ENCODE results near the gene FGR. TPM values are rescaled to one million over a fixed set of nuclear protein-coding genes. Genes with fewer than 3 reads are reported as not detected.

Gene FGR
- total RNA-seq, 4 donors from 2014 or later: 18.8 to 131 (median 77.6) TPM

DNA sequence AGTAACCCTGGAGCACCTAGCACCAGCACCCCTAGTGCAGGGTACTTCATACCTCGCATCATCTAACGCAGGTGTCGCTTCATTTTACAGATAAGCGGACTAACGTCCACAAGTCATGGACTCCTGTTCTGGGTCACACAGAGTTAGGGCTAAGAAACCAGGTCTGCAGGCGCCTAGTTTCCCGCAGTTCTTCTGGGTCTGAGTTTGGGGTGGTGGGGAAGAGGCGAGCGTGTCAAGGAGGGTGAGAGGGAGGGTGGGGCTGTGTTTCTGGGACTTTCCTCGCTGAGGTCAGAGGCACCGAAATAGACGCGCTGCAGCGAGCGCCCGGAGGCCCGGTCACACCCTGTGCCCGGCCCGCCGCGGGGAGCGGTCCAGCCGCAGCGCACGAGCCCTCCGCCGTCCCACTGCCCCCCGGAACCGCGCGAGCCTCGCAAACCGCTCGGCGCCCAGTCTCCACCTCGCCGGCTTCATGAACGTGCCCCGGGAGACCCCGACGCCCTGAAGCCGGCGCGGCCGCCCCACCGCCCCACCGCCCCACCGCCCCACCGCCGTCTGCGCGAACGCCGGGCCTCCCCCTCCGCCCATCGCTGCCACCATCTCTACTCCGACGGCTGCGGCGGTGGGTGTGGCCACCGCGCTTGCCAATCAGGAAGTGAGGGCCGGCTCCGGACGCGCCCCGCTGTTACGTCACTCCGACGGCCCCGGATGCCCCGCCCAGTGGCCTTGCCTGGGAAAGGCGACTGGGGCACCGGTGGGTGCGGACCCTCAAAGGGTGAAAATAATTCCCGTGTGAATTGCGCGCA is 24.7 kb upstream of the FGR start:
- ATAC-seq (ENCODE audit: low FRiP score) (peak; percentile 85), DNase-seq (ENCODE audit: low spot score) (peak; percentile 81)
- TF ChIP-seq, protein P1, sequence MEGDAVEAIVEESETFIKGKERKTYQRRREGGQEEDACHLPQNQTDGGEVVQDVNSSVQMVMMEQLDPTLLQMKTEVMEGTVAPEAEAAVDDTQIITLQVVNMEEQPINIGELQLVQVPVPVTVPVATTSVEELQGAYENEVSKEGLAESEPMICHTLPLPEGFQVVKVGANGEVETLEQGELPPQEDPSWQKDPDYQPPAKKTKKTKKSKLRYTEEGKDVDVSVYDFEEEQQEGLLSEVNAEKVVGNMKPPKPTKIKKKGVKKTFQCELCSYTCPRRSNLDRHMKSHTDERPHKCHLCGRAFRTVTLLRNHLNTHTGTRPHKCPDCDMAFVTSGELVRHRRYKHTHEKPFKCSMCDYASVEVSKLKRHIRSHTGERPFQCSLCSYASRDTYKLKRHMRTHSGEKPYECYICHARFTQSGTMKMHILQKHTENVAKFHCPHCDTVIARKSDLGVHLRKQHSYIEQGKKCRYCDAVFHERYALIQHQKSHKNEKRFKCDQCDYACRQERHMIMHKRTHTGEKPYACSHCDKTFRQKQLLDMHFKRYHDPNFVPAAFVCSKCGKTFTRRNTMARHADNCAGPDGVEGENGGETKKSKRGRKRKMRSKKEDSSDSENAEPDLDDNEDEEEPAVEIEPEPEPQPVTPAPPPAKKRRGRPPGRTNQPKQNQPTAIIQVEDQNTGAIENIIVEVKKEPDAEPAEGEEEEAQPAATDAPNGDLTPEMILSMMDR (IDR thresholded peaks at IDR 0.05): no peak

DNA sequence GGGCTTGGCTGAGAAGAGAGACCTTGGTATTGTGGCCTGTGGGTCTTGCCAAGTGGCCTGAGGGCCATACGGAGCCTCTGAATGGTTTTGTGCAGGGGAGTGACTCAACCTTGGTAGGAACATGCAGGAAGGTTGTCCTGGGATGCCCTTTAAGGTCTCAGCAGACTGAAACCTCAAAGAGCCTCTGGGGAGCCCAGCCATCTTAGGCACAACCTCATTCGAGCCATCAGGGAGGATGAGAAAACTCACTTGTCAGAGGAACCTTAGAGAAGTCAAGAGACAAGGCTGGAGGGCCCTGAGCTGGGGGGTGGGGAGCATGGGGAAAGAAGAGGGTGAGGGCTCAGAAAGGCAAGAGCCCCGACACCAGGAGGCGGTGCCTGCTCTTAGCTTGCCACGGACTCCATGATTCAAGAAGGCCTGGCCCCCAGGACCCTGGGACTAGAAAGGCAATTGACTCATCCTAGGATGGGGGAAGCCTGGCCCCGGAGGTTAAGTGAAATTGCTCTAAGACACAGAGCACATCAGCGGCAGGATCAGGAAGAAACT is 24.0 kb upstream of the FGR start:
- DNase-seq (ENCODE audit: low spot score) (no peak), ATAC-seq (ENCODE audit: low FRiP score) (no peak)
- TF ChIP-seq, protein P1 (IDR thresholded peaks at IDR 0.05): no peak

DNA sequence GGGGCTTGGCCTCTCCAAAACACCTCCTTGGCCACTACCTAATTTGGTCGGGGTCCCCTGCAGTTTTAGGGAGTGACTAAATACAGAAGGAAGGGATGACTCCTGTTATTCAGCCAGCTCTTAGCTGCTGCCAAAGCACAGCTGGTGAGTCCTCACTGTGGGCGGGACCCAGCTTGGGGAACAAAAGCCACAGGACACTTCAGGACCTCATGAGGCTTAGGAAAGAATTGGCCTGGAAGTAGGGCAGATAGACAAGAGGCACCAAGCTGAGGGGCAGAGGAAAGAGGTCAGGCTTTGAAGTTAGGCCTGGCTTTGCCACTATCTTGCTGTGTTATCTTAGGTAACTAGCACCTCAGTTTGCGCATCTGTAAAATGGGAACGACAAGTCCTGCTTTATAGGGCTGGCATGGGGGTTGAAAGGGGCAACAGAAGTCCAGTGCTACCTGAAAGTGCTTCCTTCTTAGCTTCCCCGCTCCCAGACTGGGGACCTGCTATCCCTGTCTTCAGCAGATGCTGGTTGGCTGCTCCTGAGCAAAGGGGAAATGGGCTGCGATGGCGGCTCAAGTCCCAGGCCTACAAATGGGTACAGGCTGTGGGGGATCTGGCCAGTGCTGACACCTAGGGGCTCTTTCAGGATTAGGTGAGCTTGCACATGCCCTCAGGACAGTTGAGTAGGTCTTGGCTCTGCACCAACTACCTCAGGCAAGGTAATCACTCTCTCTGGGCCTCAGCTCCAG is 21.3 kb upstream of the FGR start:
- DNase-seq (ENCODE audit: low spot score) (no peak), ATAC-seq (ENCODE audit: low FRiP score) (no peak)
- TF ChIP-seq, protein P1 (IDR thresholded peaks at IDR 0.05): no peak

DNA sequence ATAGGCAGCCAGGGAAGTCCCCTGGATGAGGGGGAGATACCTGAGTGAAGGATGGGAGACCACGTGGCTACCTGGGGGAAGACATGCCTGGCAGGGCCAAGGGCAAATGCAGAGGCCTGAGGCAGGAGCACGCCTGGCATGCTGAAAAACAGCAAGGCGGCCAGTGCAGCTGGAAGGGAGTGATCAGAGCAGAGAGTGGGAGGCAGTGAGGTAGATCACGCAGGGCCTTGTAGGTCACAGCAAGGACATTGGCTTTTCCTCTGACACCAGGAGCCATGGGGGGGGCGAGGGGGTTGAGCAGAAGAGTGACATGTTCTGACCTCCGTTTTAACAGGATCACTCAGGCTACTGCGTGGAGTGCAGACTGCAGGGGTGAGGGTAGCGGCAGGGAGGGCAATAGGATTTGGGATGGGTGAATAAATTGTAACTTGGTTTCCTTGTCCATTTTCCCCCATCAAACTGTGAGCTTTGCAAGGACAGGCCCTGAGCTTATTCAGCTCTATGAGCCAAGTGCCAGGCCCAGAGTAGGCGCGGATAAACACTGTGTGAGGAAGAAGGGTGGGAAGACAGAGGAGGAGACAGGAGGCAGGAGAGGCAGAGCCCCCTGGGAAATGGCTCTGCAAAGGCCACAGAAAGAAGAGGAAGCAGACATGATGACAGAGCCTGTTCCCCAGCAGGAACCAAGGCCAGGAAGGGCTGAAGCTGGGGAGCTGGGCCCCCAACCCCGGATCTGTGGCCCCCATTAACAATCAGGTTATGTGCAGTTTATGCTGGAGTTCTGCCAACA is 20.4 kb upstream of the FGR start:
- ATAC-seq (ENCODE audit: low FRiP score) (no peak), DNase-seq (ENCODE audit: low spot score) (no peak)
- TF ChIP-seq, protein P1 (IDR thresholded peaks at IDR 0.05): no peak

DNA sequence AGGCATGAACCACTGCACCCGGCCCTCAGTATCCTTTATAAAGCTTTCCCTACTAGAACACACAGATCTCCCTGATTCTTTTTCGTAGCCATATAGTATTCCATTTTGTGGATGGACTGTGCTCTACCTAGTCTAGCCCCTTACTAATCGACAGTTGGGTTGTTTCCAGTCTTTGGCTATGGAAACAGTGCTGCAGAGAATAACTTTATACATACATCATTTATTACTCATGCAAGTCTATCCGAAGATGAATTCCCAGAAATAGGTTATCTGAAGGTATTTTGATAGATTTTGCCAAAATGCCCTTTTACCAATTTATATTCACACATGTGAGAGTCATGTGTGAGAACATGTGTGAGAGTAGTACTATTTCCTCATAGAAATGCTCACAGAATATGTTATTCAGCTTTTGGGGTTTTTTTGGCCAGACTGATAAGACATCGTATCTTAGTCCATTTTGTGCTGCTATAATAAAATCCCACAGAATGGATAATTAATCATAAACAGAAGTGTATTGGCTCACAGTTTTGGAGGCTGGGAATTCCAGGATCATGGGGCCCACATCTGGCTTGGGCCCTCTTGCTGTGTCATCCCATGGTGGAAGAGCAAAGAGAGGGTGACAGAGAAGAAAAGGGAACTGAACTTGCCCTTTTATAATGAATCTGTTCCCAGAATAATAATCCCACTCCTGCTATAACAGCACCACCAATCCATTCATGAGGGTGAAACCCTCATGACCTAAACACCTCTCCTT is 17.3 kb upstream of the FGR start:
- TF ChIP-seq, protein P1 (IDR thresholded peaks at IDR 0.05): no peak
- ATAC-seq (ENCODE audit: low FRiP score) (no peak), DNase-seq (ENCODE audit: low spot score) (no peak)

DNA sequence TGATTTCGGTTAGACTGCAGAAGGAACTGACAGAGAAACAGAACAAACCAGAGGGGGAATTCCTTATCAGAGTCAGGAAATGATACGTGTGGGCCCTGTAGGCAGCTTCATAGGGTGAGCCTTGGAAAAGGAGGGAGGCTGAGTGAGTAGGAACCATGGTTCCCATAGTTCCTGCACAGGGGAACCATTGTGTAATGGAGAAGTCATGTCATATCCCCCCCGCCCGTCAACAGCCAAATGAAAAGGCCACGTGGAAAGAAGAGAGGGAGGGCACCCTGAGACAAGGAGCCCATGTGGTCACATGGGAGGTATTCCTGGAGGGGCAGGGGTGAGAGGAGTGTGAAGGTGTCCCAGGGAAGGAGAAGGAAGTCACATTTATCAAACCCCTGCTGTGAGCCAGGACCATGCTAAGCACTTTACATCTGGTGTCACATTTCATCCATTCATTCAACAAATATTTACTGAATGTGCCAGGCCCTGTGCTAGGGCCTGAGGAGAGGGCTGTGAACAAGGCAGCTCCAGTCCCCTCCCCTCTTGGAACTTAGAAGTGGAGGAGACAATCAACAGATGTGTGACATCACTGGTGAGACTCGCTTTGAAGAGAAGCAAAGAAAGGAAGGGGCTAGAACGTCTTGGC is 15.7 kb upstream of the FGR start:
- TF ChIP-seq, protein P1 (IDR thresholded peaks at IDR 0.05): no peak
- ATAC-seq (ENCODE audit: low FRiP score) (peak; percentile 50), DNase-seq (ENCODE audit: low spot score) (no peak)
